ENCODE measurements around the gene STS.

Gene STS

DNA sequence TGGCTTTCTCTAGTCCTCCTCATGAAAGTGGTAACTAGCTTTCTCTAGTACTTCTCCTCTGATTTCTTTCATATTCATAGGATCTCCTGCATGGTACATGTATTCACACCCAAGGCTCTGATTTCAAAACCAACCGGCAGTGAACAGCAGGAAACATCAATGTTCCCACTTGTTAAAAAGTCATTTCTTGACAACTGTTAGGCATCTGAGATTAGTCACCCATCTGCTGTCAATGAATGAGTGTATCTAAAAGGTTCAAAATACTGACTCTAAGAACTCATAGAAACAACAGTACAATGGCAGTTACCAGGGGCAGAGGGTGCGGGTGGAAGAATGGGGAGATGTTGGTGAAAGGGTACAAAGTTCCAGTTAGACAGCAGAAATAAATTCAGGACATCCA lies 31.9 kb downstream of the STS start:
- no peak for DNase-seq (ENCODE audit: low read depth, low spot score)

GRCh38 chrX:7184816-7185215 lies 37.3 kb downstream of the STS start:
- no peak for DNase-seq (ENCODE audit: low read depth, low spot score)

GRCh38 chrX:7188672-7189071 lies 41.2 kb downstream of the STS start:
- no peak for DNase-seq (ENCODE audit: low read depth, low spot score)

GRCh38 chrX:7190157-7190556 lies 42.6 kb downstream of the STS start:
- no peak for DNase-seq (ENCODE audit: low read depth, low spot score)

DNA sequence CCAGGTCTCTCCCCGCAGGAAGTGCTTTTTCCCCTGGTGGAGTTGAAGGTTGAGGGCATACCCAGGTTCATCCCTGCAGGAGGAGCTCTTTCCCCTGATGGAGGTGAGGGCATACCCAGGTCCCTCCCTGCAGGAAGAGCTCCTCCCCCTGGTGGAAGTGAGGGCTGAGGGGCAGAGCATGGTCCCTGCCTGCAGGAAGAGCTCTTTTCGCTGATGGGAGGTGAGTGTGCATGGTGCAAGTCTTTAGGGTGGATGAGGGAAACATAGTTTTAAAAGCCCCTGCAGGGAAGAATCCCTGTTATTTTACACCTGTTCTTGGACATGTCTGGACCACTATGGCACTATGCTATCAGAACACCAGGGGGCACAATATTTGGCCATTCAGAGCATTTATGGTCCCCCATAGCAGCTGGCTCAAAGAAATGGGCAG lies 44.2 kb downstream of the STS start:
- DNase-seq (ENCODE audit: low read depth, low spot score): no peak

GRCh38 chrX:7192871-7193270 lies 45.4 kb downstream of the STS start:
- DNase-seq (ENCODE audit: low read depth, low spot score): no peak

DNA sequence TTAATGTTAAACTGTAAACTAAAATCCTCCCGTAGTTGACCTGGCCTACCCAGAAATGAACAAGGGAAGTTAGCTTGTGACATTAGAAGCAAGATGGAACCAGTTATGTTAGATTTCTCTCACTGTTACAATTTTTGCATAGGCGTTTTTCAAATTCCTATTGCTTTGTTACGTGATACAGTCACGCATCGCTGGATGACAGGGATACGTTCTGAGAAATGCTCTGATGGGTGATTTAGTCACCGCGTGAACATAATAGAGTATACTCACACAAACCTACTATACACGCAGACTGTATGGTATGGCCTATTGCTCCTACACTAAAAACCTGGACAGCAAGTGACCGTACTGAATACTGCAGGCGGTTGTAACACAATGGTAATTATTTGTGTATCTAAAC lies 47.1 kb downstream of the STS start:
- no peak for DNase-seq (ENCODE audit: low read depth, low spot score)
